Stimulated activated CD8-positive, alpha-beta memory T cell treated with anti-CD3 and anti-CD28 coated beads, Interleukin-2, amount 100 ng/mL, for 1 hour (primary cell): ENCODE results near the gene APLF.
"Not testable (repeated sequence)": the region's sequence is repeated elsewhere in the genome, so short reads cannot be mapped to it uniquely, and the experiment has no call there.

Source experiments
- DNase-seq, 2 donors: peaks; one replicate each; pipeline ENCODE4 v3.0.0-alpha.2; 2020; ENCODE audit warnings: low read depth in 2 of 2

The APLF gene

DNA sequence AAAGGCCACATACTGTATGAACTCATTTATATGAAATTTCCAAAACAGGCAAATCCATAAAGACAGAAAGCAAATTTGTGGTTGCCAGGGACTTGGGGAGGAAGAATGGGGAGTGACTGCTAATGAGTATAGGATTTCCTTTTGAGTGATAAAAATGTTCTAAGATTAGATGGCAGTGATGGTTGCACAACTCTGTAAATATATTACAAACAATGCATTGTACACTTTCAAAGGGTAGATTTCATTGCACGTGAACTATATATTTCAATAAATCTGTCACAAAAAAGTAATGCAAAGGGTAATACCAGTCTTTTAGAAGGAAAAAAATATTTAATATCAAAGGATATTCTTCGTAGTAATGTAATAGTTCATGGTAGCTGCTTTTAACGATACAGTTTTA lies 112.3 kb downstream of the APLF start:
- no peak for DNase-seq

DNA sequence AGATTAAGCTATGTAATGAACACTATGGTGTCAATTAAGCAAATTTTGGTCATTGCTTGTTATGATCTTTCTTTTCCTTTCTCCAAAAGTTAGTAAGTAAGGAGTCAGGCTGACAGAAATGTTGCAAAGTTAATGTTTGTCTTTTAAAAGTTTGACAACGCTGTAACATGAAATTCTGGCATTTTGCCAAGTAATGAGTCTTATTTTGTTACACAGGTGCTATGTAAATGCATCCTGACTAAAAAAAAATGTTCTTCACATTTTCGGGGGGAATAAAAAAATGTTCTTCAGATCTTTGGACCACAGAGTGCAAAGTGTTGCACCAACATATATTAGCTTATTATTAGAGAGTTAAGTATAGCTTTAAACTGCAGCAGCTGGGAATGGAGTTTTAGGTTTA lies 121.2 kb downstream of the APLF start:
- DNase-seq, result no peak

GRCh38 chr2:68589963-68590362 lies 122.6 kb downstream of the APLF start:
- no peak for DNase-seq

GRCh38 chr2:68590702-68591101 lies 123.3 kb downstream of the APLF start:
- DNase-seq, result no peak

DNA sequence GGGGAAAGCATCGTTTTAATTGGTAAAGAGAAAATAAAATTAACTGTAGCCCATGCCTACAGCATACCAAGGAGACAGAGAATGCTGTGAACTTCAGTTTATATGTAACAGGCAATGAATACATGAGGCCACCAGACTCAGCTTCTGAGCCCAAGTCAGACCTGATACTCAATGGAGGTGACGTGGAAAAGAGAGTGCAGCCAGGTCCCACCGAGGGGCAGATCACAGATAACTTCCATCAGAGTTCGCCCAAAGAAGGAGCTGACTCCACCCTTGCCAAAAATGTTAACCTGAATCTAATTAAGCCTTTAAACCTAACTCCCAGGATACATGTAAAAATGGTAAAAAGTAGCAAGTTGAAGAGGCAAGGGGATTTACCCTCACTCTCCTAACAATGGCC lies 123.8 kb downstream of the APLF start:
- no peak for DNase-seq

- DNase-seq, result no peak
Measured at GRCh38 chr2:68594041-68594440, 126.7 kb downstream of the APLF start.

DNA sequence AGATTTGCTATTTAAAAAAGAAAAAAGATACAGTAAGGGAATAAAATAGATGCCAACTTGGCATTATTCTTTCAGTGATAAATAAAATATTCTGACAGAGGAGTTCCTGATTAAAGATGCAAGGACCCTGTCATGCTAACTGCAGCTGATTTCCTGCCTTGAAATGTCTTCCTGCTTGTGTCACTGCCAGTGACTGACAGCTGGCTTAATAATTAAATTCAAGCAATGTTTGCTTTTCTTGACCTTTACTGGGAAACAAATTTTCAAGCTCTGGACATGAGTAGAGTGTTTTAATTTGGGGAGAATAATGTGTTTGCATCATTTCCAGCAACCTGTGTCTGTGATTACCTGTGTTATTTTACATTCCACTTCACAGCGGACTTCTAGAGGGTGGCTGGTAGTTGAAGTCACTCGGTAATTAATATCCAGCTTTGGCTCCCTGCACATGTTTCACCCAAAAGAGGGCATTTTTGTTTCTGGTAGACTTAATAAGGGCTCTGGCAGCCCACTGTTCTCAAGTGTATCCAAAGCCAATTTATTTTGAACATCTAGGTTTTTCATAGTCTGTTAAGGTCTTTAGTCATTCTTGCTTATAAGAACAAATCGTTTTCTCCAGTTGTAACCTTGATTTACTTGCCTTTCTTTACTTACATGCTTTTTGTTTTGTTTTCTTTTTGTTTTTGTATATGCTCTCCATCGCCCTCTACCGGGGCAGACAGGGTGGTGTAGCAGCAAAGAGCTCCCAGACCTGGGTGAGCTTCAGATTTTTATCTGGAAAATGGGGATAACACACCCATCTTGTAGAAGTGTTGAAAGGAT lies 127.5 kb downstream of the APLF start:
- peak in 1 of 2 donors; percentile 18 for DNase-seq

DNA sequence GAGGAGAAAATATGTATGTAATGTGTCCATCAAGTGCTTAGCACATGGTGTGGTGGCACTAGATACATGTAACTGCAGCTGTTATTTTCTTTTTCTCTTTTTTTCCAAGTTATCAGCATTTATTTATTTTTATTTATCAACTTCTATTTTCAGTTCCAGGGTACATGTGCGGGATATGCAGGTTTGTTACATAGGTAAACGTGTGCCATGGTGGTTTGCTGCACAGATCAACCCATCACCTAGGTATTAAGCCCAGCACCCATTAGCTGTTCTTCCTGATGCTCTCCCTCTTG lies 128.1 kb downstream of the APLF start:
- DNase-seq, result not testable (repeated sequence)

DNA sequence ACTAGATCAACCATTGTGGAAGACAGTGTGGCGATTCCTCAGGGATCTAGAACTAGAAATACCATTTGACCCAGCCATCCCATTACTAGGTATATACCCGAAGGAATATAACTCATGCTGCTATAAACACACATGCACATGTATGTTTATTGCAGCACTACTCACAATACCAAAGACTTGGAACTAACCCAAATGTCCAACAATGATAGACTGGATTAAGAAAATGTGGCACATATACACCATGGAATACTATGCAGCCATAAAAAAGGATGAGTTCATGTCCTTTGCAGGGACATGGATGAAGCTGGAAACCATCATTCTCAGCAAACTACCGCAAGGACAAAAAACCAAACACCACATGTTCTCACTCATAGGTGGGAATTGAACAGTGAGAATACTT lies 133.1 kb downstream of the APLF start:
- not testable (repeated sequence) for DNase-seq

GRCh38 chr2:68603059-68603458 lies 135.7 kb downstream of the APLF start:
- no peak for DNase-seq

GRCh38 chr2:68604077-68604476 lies 136.7 kb downstream of the APLF start:
- DNase-seq, result no peak

GRCh38 chr2:68605939-68606338 lies 138.6 kb downstream of the APLF start:
- no peak for DNase-seq

GRCh38 chr2:68606759-68607158 lies 139.4 kb downstream of the APLF start:
- no peak for DNase-seq

GRCh38 chr2:68607837-68608236 lies 140.5 kb downstream of the APLF start:
- DNase-seq, result no peak

- DNase-seq, result no peak
Measured at GRCh38 chr2:68612765-68613519, 145.6 kb downstream of the APLF start.

GRCh38 chr2:68620772-68621171 lies 153.4 kb downstream of the APLF start:
- DNase-seq, result no peak

DNA sequence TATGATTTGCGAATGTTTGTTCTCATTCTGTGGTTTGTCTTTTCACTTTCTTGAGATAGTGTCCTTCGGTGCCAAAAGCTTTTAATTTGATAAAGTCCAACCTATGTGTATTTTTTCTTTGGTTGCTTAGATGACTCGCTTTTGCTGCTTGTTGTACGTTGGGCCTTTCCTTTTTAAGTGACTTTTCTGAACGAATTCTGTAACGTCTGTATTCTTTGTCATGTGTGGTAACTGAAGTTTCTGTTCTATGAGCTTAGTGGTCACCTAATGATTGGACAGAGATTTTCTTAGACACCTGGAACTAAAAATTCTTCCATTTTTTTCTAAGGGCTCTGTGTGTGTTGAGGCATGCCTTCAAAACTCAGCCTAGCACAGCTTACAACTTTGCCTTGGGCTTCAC lies 156.4 kb downstream of the APLF start:
- DNase-seq, result no peak

- DNase-seq, result no peak
Measured at GRCh38 chr2:68627615-68628014, 160.2 kb downstream of the APLF start.
